ENCODE measurements around the gene WDR33. TPM values are rescaled to one million over a fixed set of nuclear protein-coding genes. Genes with fewer than 3 reads are reported as not detected.

Gene WDR33
- total and polyA plus RNA-seq, 4 donors, result 8.2 to 37.5 (median 22.4) TPM

GRCh38 chr2:127712999-127713398 lies 98.0 kb downstream of the WDR33 start:
- no peak for TF ChIP-seq SP1 (IDR thresholded peaks at IDR 0.05)
- no peak for TF ChIP-seq RXRA (IDR thresholded peaks at IDR 0.05)
- TF ChIP-seq RAD21 (IDR thresholded peaks at IDR 0.05), result no peak
- TF ChIP-seq REST (IDR thresholded peaks at IDR 0.05), result no peak
- TF ChIP-seq GABPA (IDR thresholded peaks at IDR 0.05 in 1 of 2, conservative IDR thresholded peaks at IDR 0.05 in 1 of 2), result no peak
- no peak for TF ChIP-seq JUND (IDR thresholded peaks at IDR 0.05)
- no peak for TF ChIP-seq YY1 (IDR thresholded peaks at IDR 0.05)
- no peak for TF ChIP-seq EGR1 (IDR thresholded peaks at IDR 0.05; ENCODE audit: low read depth in 2 of 2)
- TF ChIP-seq FOXA1 (IDR thresholded peaks at IDR 0.05), result no peak
- TF ChIP-seq MAX (IDR thresholded peaks at IDR 0.05), result no peak
- TF ChIP-seq FOXA2 (IDR thresholded peaks at IDR 0.05), result no peak
- TF ChIP-seq HNF4A (conservative IDR thresholded peaks at IDR 0.05), result no peak
- TF ChIP-seq CTCF (IDR thresholded peaks at IDR 0.05; ENCODE audit: low read depth, low read length, missing input control), result no peak
- Histone ChIP-seq H3K9me3 (ENCODE audit: control insufficient read depth in 4 of 4, low read length in 3 of 4) (no peaks in the 10 kb centered on the region), H3K4me1 (ENCODE audit: control insufficient read depth in 4 of 4, insufficient read depth in 4 of 4, low read length in 3 of 4) (no peaks in the 10 kb centered on the region), H3K36me3 (ENCODE audit: control insufficient read depth in 4 of 4, insufficient read depth in 3 of 4, low read depth in 1 of 4, low read length in 3 of 4) (peaks cover 8 to 29% (median 19%) of the 10 kb centered on the region in 4 donors), H3K9ac (ENCODE audit: low read depth in 1 of 2, low read length in 2 of 2) (no peak overlapping the region), H3K4me3 (ENCODE audit: low read depth in 1 of 3, low read length in 3 of 3) (no peak overlapping the region), H3K27ac (ENCODE audit: low read depth in 1 of 2, low read length in 2 of 2) (no peak overlapping the region), H3K27me3 (ENCODE audit: control insufficient read depth in 4 of 4, insufficient read depth in 4 of 4, low read length in 3 of 4) (no peaks in the 10 kb centered on the region)
- 93% methylated on average over 2 of the region's 2 CpGs for WGBS
- no peak for DNase-seq (ENCODE audit: low spot score)

GRCh38 chr2:127709336-127709735 lies 101.6 kb downstream of the WDR33 start:
- Histone ChIP-seq H3K27ac (ENCODE audit: low read depth in 1 of 2, low read length in 2 of 2) (no peak overlapping the region), H3K9me3 (ENCODE audit: control insufficient read depth in 4 of 4, low read length in 3 of 4) (no peaks in the 10 kb centered on the region), H3K9ac (ENCODE audit: low read depth in 1 of 2, low read length in 2 of 2) (no peak overlapping the region), H3K4me3 (ENCODE audit: low read depth in 1 of 3, low read length in 3 of 3) (no peak overlapping the region), H3K27me3 (ENCODE audit: control insufficient read depth in 4 of 4, insufficient read depth in 4 of 4, low read length in 3 of 4) (no peaks in the 10 kb centered on the region), H3K4me1 (ENCODE audit: control insufficient read depth in 4 of 4, insufficient read depth in 4 of 4, low read length in 3 of 4) (peaks cover 4 to 18% (median 13%) of the 10 kb centered on the region in 4 donors), H3K36me3 (ENCODE audit: control insufficient read depth in 4 of 4, insufficient read depth in 3 of 4, low read depth in 1 of 4, low read length in 3 of 4) (peaks cover 5 to 30% (median 21%) of the 10 kb centered on the region in 4 donors)
- TF ChIP-seq, protein P1, sequence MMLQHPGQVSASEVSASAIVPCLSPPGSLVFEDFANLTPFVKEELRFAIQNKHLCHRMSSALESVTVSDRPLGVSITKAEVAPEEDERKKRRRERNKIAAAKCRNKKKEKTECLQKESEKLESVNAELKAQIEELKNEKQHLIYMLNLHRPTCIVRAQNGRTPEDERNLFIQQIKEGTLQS (IDR thresholded peaks at IDR 0.05), result no peak
- TF ChIP-seq REST (IDR thresholded peaks at IDR 0.05) (no peak), FOXA1 (IDR thresholded peaks at IDR 0.05) (no peak), SP1 (IDR thresholded peaks at IDR 0.05) (no peak), RXRA (IDR thresholded peaks at IDR 0.05) (no peak), RAD21 (IDR thresholded peaks at IDR 0.05) (no peak), MAX (IDR thresholded peaks at IDR 0.05) (no peak), GABPA (IDR thresholded peaks at IDR 0.05 in 1 of 2, conservative IDR thresholded peaks at IDR 0.05 in 1 of 2) (no peak), FOXA2 (IDR thresholded peaks at IDR 0.05) (no peak), YY1 (IDR thresholded peaks at IDR 0.05) (no peak), CTCF (IDR thresholded peaks at IDR 0.05; ENCODE audit: low read depth, low read length, missing input control) (no peak), NR2F2 (IDR thresholded peaks at IDR 0.05) (no peak)
- TF ChIP-seq, protein P2, sequence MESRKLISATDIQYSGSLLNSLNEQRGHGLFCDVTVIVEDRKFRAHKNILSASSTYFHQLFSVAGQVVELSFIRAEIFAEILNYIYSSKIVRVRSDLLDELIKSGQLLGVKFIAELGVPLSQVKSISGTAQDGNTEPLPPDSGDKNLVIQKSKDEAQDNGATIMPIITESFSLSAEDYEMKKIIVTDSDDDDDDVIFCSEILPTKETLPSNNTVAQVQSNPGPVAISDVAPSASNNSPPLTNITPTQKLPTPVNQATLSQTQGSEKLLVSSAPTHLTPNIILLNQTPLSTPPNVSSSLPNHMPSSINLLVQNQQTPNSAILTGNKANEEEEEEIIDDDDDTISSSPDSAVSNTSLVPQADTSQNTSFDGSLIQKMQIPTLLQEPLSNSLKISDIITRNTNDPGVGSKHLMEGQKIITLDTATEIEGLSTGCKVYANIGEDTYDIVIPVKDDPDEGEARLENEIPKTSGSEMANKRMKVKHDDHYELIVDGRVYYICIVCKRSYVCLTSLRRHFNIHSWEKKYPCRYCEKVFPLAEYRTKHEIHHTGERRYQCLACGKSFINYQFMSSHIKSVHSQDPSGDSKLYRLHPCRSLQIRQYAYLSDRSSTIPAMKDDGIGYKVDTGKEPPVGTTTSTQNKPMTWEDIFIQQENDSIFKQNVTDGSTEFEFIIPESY (IDR thresholded peaks at IDR 0.05), result no peak
- DNase-seq (ENCODE audit: low spot score), result no peak
- 96% methylated on average over 13 of the region's 13 CpGs for WGBS

Measured in liver (tissue), 9 donors.